ENCODE data around the gene PTPRN2.

DNA sequence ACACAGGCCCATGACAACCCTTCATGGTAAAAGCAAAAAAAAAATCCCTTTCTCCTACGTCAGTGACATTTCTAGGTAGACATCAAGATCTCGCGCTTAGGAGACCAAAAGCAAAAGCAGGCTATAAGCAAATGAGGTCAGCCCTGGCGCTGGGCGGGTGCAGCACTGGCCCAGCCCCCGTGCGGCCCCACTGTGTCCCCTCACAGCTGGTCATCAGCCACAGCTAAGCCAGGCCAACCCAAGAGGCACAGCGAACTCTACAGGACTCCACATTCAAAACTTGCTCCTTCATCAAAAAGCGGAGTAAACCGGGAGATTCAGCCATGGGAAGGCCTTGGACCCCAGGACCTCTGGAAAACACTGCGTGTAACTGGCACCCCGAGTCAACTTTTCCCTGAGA, 113.7 kb downstream of the PTPRN2 start:
- TF ChIP-seq, protein P1, sequence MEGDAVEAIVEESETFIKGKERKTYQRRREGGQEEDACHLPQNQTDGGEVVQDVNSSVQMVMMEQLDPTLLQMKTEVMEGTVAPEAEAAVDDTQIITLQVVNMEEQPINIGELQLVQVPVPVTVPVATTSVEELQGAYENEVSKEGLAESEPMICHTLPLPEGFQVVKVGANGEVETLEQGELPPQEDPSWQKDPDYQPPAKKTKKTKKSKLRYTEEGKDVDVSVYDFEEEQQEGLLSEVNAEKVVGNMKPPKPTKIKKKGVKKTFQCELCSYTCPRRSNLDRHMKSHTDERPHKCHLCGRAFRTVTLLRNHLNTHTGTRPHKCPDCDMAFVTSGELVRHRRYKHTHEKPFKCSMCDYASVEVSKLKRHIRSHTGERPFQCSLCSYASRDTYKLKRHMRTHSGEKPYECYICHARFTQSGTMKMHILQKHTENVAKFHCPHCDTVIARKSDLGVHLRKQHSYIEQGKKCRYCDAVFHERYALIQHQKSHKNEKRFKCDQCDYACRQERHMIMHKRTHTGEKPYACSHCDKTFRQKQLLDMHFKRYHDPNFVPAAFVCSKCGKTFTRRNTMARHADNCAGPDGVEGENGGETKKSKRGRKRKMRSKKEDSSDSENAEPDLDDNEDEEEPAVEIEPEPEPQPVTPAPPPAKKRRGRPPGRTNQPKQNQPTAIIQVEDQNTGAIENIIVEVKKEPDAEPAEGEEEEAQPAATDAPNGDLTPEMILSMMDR (conservative IDR thresholded peaks at IDR 0.05 in 1 of 2, IDR thresholded peaks at IDR 0.05 in 1 of 2; ENCODE audit: extremely low read depth in 1 of 2, insufficient read depth in 1 of 2, low read depth in 1 of 2, low read length in 2 of 2) = no peak
- TF ChIP-seq EZH2 (IDR thresholded peaks at IDR 0.05; ENCODE audit: borderline replicate concordance, low read length) = no peak

All from mammary epithelial cell (primary cell).